GM18502 (cell line): ENCODE data around the gene HNRNPA2B1.
"Not testable (repeated sequence)": the region's sequence is repeated elsewhere in the genome, so short reads cannot be mapped to it uniquely, and the experiment has no call there.

Experiments used
- ATAC-seq: cut with Tn5 transposase; IDR thresholded peaks from one replicate; pipeline ENCODE4 v1.9.1; 2021; ENCODE audit warnings: mild to moderate bottlenecking; ENCODE audit not compliant: unreplicated experiment, poor library complexity

HNRNPA2B1 gene

GRCh38 chr7:26198781-26199169 is 1.8 kb downstream of the HNRNPA2B1 start:
- ATAC-seq: no peak

- no peak for ATAC-seq
These were observed 2.3 kb downstream of the HNRNPA2B1 start for GRCh38 chr7:26198133-26198780.

- no peak for ATAC-seq
These were observed 3.1 kb downstream of the HNRNPA2B1 start for GRCh38 chr7:26197153-26198115.

GRCh38 chr7:26195867-26196657 is 4.5 kb downstream of the HNRNPA2B1 start:
- ATAC-seq: no peak

GRCh38 chr7:26195182-26195581 is 5.4 kb downstream of the HNRNPA2B1 start:
- ATAC-seq: no peak

- not testable (repeated sequence) for ATAC-seq
These were observed 5.8 kb downstream of the HNRNPA2B1 start for GRCh38 chr7:26194764-26195163.

- no peak for ATAC-seq
These were observed 6.9 kb downstream of the HNRNPA2B1 start for GRCh38 chr7:26193432-26194207.

- no peak for ATAC-seq
These were observed 8.0 kb downstream of the HNRNPA2B1 start for GRCh38 chr7:26192485-26193087.

GRCh38 chr7:26191974-26192479 is 8.5 kb downstream of the HNRNPA2B1 start:
- ATAC-seq: no peak

GRCh38 chr7:26191233-26191973 is 9.1 kb downstream of the HNRNPA2B1 start:
- no peak for ATAC-seq

- no peak for ATAC-seq
These were observed 10.1 kb downstream of the HNRNPA2B1 start for GRCh38 chr7:26190417-26190869.

GRCh38 chr7:26189697-26190096 is 10.8 kb downstream of the HNRNPA2B1 start:
- ATAC-seq: no peak

- no peak for ATAC-seq
These were observed 11.5 kb downstream of the HNRNPA2B1 start for GRCh38 chr7:26188957-26189541.

- ATAC-seq: no peak
These were observed 12.2 kb downstream of the HNRNPA2B1 start for GRCh38 chr7:26188206-26188956.

GRCh38 chr7:26187380-26188205 is 13.0 kb downstream of the HNRNPA2B1 start:
- no peak for ATAC-seq

- no peak for ATAC-seq
These were observed 13.9 kb downstream of the HNRNPA2B1 start for GRCh38 chr7:26186364-26187311.
